Parathyroid adenoma (tissue), 2 donors: Measurements from ENCODE around the gene SKOR2.

Experiments
- H2AFZ ChIP-seq: fragments of 300-600 bp; sonication (generic); one replicate; pipeline ENCODE4 v1.7.0; 2017; ENCODE audit warnings: antibody characterized with exemption, mild to moderate bottlenecking
- H3K27ac ChIP-seq: fragments of 300-600 bp; sonication (generic); one replicate; pipeline ENCODE4 v1.7.0; 2017
- H3K27me3 ChIP-seq: fragments of 300-600 bp; sonication (generic); one replicate; pipeline ENCODE4 v1.7.0; 2017; ENCODE audit warnings: low read length; ENCODE audit not compliant: control insufficient read depth, insufficient read depth
- H3K36me3 ChIP-seq: fragments of 300-600 bp; sonication (generic); one replicate; pipeline ENCODE4 v1.7.0; 2017; ENCODE audit warnings: low read length; ENCODE audit not compliant: control insufficient read depth, insufficient read depth
- H3K4me1 ChIP-seq: fragments of 300-600 bp; sonication (generic); one replicate; pipeline ENCODE4 v1.7.0; 2017; ENCODE audit warnings: control low read depth
- H3K4me2 ChIP-seq: fragments of 300-600 bp; sonication (generic); one replicate; pipeline ENCODE4 v1.7.0; 2017; ENCODE audit warnings: low read length
- H3K4me3 ChIP-seq: fragments of 300-600 bp; sonication (generic); one replicate; pipeline ENCODE4 v1.7.0; 2017; ENCODE audit warnings: low read depth, low read length
- H3K79me2 ChIP-seq: fragments of 300-600 bp; sonication (generic); one replicate; pipeline ENCODE4 v1.7.0; 2017; ENCODE audit warnings: control low read depth
- H3K9ac ChIP-seq: fragments of 300-600 bp; sonication (generic); one replicate; pipeline ENCODE4 v1.7.0; 2017; ENCODE audit warnings: mild to moderate bottlenecking
- H3K9me3 ChIP-seq: fragments of 300-600 bp; sonication (generic); one replicate; pipeline ENCODE4 v1.7.0; 2017; ENCODE audit warnings: low read length; ENCODE audit not compliant: control insufficient read depth
- CTCF ChIP-seq: fragments of 300-600 bp; sonication (generic); IDR thresholded peaks from one replicate; pipeline ENCODE4 v1.7.0; 2017; ENCODE audit warnings: antibody characterized with exemption, mild to moderate bottlenecking
- donor health status: primary hyperparathyroidism.

SKOR2 gene

GRCh38 chr18:47263430-47264307, 12.2 kb upstream of the SKOR2 start:
- Histone ChIP-seq H3K4me1 (peaks cover 3% of the 10 kb centered on the region), H3K4me3 (peak overlapping the region; percentile 7), H2AFZ (peak overlapping the region; percentile 60), H3K9ac (no peak overlapping the region), H3K27ac (no peak overlapping the region), H3K9me3 (no peaks in the 10 kb centered on the region), H3K27me3 (peaks cover 16% of the 10 kb centered on the region), H3K36me3 (no peaks in the 10 kb centered on the region), H3K79me2 (no peaks in the 10 kb centered on the region), H3K4me2 (peak overlapping the region; percentile 42)
- peak; percentile 18 for TF ChIP-seq CTCF

GRCh38 chr18:47263150-47263429, 11.6 kb upstream of the SKOR2 start:
- Histone ChIP-seq H3K4me3 (no peak overlapping the region), H3K4me1 (peaks cover 3% of the 10 kb centered on the region), H3K27ac (no peak overlapping the region), H2AFZ (peak overlapping the region; percentile 60), H3K36me3 (no peaks in the 10 kb centered on the region), H3K79me2 (no peaks in the 10 kb centered on the region), H3K9me3 (no peaks in the 10 kb centered on the region), H3K9ac (no peak overlapping the region), H3K4me2 (peak overlapping the region; percentile 42), H3K27me3 (peaks cover 16% of the 10 kb centered on the region)
- no peak for TF ChIP-seq CTCF

- H3K9me3 ChIP-seq: no peaks in the 10 kb centered on the region
- peaks cover 3% of the 10 kb centered on the region for H3K4me1 ChIP-seq
- no peaks in the 10 kb centered on the region for H3K79me2 ChIP-seq
- TF ChIP-seq CTCF: no peak
- peaks cover 16% of the 10 kb centered on the region for H3K27me3 ChIP-seq
- H3K4me3 ChIP-seq: no peak overlapping the region
- H3K27ac ChIP-seq: no peak overlapping the region
- peak overlapping the region; percentile 30 for H3K4me2 ChIP-seq
- H3K9ac ChIP-seq: no peak overlapping the region
- no peaks in the 10 kb centered on the region for H3K36me3 ChIP-seq
- no peak overlapping the region for H2AFZ ChIP-seq
These were observed 11.1 kb upstream of the SKOR2 start for GRCh38 chr18:47262301-47263149.

GRCh38 chr18:47261902-47262300, 10.4 kb upstream of the SKOR2 start:
- Histone ChIP-seq H3K4me3 (no peak overlapping the region), H3K79me2 (no peaks in the 10 kb centered on the region), H3K27ac (no peak overlapping the region), H2AFZ (no peak overlapping the region), H3K9ac (no peak overlapping the region), H3K27me3 (peaks cover 16% of the 10 kb centered on the region), H3K36me3 (no peaks in the 10 kb centered on the region), H3K4me2 (no peak overlapping the region), H3K4me1 (peaks cover 3% of the 10 kb centered on the region), H3K9me3 (no peaks in the 10 kb centered on the region)
- no peak for TF ChIP-seq CTCF
